ENCODE data around the gene PALM3.
A peak's percentile ranks its signal among the peaks of the same experiment; 100 is the strongest.

The PALM3 gene

GRCh38 chr19:14088634-14089411 is 26.9 kb upstream of the PALM3 start:
- Histone ChIP-seq H3K27me3 (ENCODE audit: control insufficient read depth in 1 of 2, insufficient read depth in 2 of 2, low read length in 2 of 2) (no peaks in the 10 kb centered on the region), H3K4me1 (ENCODE audit: insufficient read depth, low read length) (peaks cover 14% of the 10 kb centered on the region), H3K36me3 (ENCODE audit: insufficient read depth, low read length) (peaks cover 14% of the 10 kb centered on the region), H3K9me3 (ENCODE audit: low read length) (peaks cover 6% of the 10 kb centered on the region), H3K27ac (ENCODE audit: low read depth, low read length) (no peak overlapping the region), H3K4me3 (ENCODE audit: low read depth in 1 of 2, low read length in 2 of 2) (peak overlapping the region; percentile 32 to 52), H3K9ac (ENCODE audit: low read length) (no peak overlapping the region)

GRCh38 chr19:14086098-14086497 is 24.2 kb upstream of the PALM3 start:
- Histone ChIP-seq H3K4me3 (ENCODE audit: low read depth in 1 of 2, low read length in 2 of 2) (no peak overlapping the region), H3K9ac (ENCODE audit: low read length) (no peak overlapping the region), H3K4me1 (ENCODE audit: insufficient read depth, low read length) (peaks cover 15% of the 10 kb centered on the region), H3K36me3 (ENCODE audit: insufficient read depth, low read length) (peaks cover 14% of the 10 kb centered on the region), H3K27ac (ENCODE audit: low read depth, low read length) (no peak overlapping the region), H3K27me3 (ENCODE audit: control insufficient read depth in 1 of 2, insufficient read depth in 2 of 2, low read length in 2 of 2) (no peaks in the 10 kb centered on the region), H3K9me3 (ENCODE audit: low read length) (no peaks in the 10 kb centered on the region)

GRCh38 chr19:14085309-14085995 is 23.6 kb upstream of the PALM3 start, which contains the start of gene C19orf67:
C19orf67 (minus strand) TSS chr19:14085783; CDS start chr19:14085627, 156 bp downstream.
- H3K4me3 ChIP-seq (ENCODE audit: low read depth in 1 of 2, low read length in 2 of 2), result no peak within 1 kb of the TSS
- H3K9me3 ChIP-seq (ENCODE audit: low read length), result no peaks in the 10 kb centered on the region
- no peak within 1 kb of the TSS for H3K27ac ChIP-seq (ENCODE audit: low read depth, low read length)
- no peaks in the 10 kb centered on the region for H3K27me3 ChIP-seq (ENCODE audit: control insufficient read depth in 1 of 2, insufficient read depth in 2 of 2, low read length in 2 of 2)
- H3K36me3 ChIP-seq (ENCODE audit: insufficient read depth, low read length), result peaks cover 14% of the 10 kb centered on the region
- H3K9ac ChIP-seq (ENCODE audit: low read length), result no peak within 1 kb of the TSS
- H3K4me1 ChIP-seq (ENCODE audit: insufficient read depth, low read length), result peaks cover 18% of the 10 kb centered on the region

GRCh38 chr19:14082675-14082960 is 20.7 kb upstream of the PALM3 start:
- Histone ChIP-seq H3K4me1 (ENCODE audit: insufficient read depth, low read length) (peaks cover 15% of the 10 kb centered on the region), H3K36me3 (ENCODE audit: insufficient read depth, low read length) (no peaks in the 10 kb centered on the region), H3K27me3 (ENCODE audit: control insufficient read depth in 1 of 2, insufficient read depth in 2 of 2, low read length in 2 of 2) (no peaks in the 10 kb centered on the region), H3K4me3 (ENCODE audit: low read depth in 1 of 2, low read length in 2 of 2) (no peak overlapping the region), H3K9me3 (ENCODE audit: low read length) (no peaks in the 10 kb centered on the region), H3K27ac (ENCODE audit: low read depth, low read length) (no peak overlapping the region), H3K9ac (ENCODE audit: low read length) (peak overlapping the region; percentile 84)

GRCh38 chr19:14081797-14082674 is 20.2 kb upstream of the PALM3 start:
- Histone ChIP-seq H3K36me3 (ENCODE audit: insufficient read depth, low read length) (no peaks in the 10 kb centered on the region), H3K9ac (ENCODE audit: low read length) (peak overlapping the region; percentile 84), H3K9me3 (ENCODE audit: low read length) (no peaks in the 10 kb centered on the region), H3K4me3 (ENCODE audit: low read depth in 1 of 2, low read length in 2 of 2) (peak overlapping the region; percentile 71 to 91), H3K27me3 (ENCODE audit: control insufficient read depth in 1 of 2, insufficient read depth in 2 of 2, low read length in 2 of 2) (no peaks in the 10 kb centered on the region), H3K27ac (ENCODE audit: low read depth, low read length) (peak overlapping the region; percentile 91), H3K4me1 (ENCODE audit: insufficient read depth, low read length) (peaks cover 15% of the 10 kb centered on the region)

GRCh38 chr19:14080887-14081796 is 19.3 kb upstream of the PALM3 start:
- H3K36me3 ChIP-seq (ENCODE audit: insufficient read depth, low read length), result no peaks in the 10 kb centered on the region

GRCh38 chr19:14078411-14078810 is 16.5 kb upstream of the PALM3 start:
- Histone ChIP-seq H3K27ac (ENCODE audit: low read depth, low read length) (no peak overlapping the region), H3K9ac (ENCODE audit: low read length) (no peak overlapping the region), H3K4me1 (ENCODE audit: insufficient read depth, low read length) (peaks cover 21% of the 10 kb centered on the region), H3K4me3 (ENCODE audit: low read depth in 1 of 2, low read length in 2 of 2) (no peak overlapping the region), H3K9me3 (ENCODE audit: low read length) (no peaks in the 10 kb centered on the region), H3K36me3 (ENCODE audit: insufficient read depth, low read length) (no peaks in the 10 kb centered on the region), H3K27me3 (ENCODE audit: control insufficient read depth in 1 of 2, insufficient read depth in 2 of 2, low read length in 2 of 2) (no peaks in the 10 kb centered on the region)

More at GRCh38 chr19:14080887-14081796, 19.3 kb upstream of the PALM3 start:
- Histone ChIP-seq H3K27me3 (ENCODE audit: control insufficient read depth in 1 of 2, insufficient read depth in 2 of 2, low read length in 2 of 2) (no peaks in the 10 kb centered on the region), H3K27ac (ENCODE audit: low read depth, low read length) (peak overlapping the region; percentile 91), H3K9ac (ENCODE audit: low read length) (peak overlapping the region; percentile 95), H3K4me3 (ENCODE audit: low read depth in 1 of 2, low read length in 2 of 2) (peak overlapping the region; percentile 71 to 91), H3K4me1 (ENCODE audit: insufficient read depth, low read length) (peaks cover 15% of the 10 kb centered on the region), H3K9me3 (ENCODE audit: low read length) (no peaks in the 10 kb centered on the region)

- peak overlapping the region; percentile 81 for H3K9ac ChIP-seq (ENCODE audit: low read length)
- H3K27ac ChIP-seq (ENCODE audit: low read depth, low read length), result peak overlapping the region; percentile 64
- H3K4me3 ChIP-seq (ENCODE audit: low read depth in 1 of 2, low read length in 2 of 2), result peak overlapping the region; percentile 84 to 90
- H3K4me1 ChIP-seq (ENCODE audit: insufficient read depth, low read length), result peaks cover 11% of the 10 kb centered on the region
- no peaks in the 10 kb centered on the region for H3K9me3 ChIP-seq (ENCODE audit: low read length)
- H3K36me3 ChIP-seq (ENCODE audit: insufficient read depth, low read length), result no peaks in the 10 kb centered on the region
- H3K27me3 ChIP-seq (ENCODE audit: control insufficient read depth in 1 of 2, insufficient read depth in 2 of 2, low read length in 2 of 2), result no peaks in the 10 kb centered on the region
Observed at GRCh38 chr19:14073925-14074838, 12.3 kb upstream of the PALM3 start.

GRCh38 chr19:14073261-14073924 is 11.5 kb upstream of the PALM3 start:
- H3K9me3 ChIP-seq (ENCODE audit: low read length), result no peaks in the 10 kb centered on the region
- H3K4me1 ChIP-seq (ENCODE audit: insufficient read depth, low read length), result peaks cover 11% of the 10 kb centered on the region
- H3K9ac ChIP-seq (ENCODE audit: low read length), result peak overlapping the region; percentile 81

More at GRCh38 chr19:14073261-14073924, 11.5 kb upstream of the PALM3 start:
- H3K27me3 ChIP-seq (ENCODE audit: control insufficient read depth in 1 of 2, insufficient read depth in 2 of 2, low read length in 2 of 2), result no peaks in the 10 kb centered on the region
- peak overlapping the region; percentile 64 for H3K27ac ChIP-seq (ENCODE audit: low read depth, low read length)
- peak overlapping the region; percentile 84 to 90 for H3K4me3 ChIP-seq (ENCODE audit: low read depth in 1 of 2, low read length in 2 of 2)
- no peaks in the 10 kb centered on the region for H3K36me3 ChIP-seq (ENCODE audit: insufficient read depth, low read length)

Data from muscle layer of colon (tissue), 2 donors.